Large intestine (tissue), 3 donors: ENCODE results near the gene AQP5. TPM values are rescaled to one million over a fixed set of nuclear protein-coding genes. Genes with fewer than 3 reads are reported as not detected.

Experiments
- DNase-seq, 2 donors: peaks; one replicate each; pipeline versions ENCODE4 v3.0.0 to v3.0.0-alpha.2; 2013
- H3K27ac ChIP-seq: one replicate; pipeline ENCODE4 v1.5.1; 2013; ENCODE audit warnings: low read length
- H3K27me3 ChIP-seq: 2 replicates; pipeline ENCODE4 v1.6.1; 2013; ENCODE audit warnings: low read length; ENCODE audit not compliant: control insufficient read depth, insufficient read depth
- H3K36me3 ChIP-seq: 2 replicates; pipeline ENCODE4 v1.6.1; 2013; ENCODE audit warnings: low read length; ENCODE audit not compliant: control insufficient read depth, insufficient read depth
- H3K4me1 ChIP-seq: one replicate; pipeline ENCODE4 v1.6.1; 2013; ENCODE audit warnings: low read length; ENCODE audit not compliant: control insufficient read depth, insufficient read depth
- H3K4me3 ChIP-seq: one replicate; pipeline ENCODE4 v1.5.1; 2013; ENCODE audit warnings: low read length
- H3K9me3 ChIP-seq: one replicate; pipeline ENCODE4 v1.6.1; 2013; ENCODE audit warnings: mild to moderate bottlenecking, low read depth, low read length, moderate library complexity; ENCODE audit not compliant: control insufficient read depth
- WGBS: methylation state at CpG from one replicate; pipeline ENCODE4 v1.1.5; 2013; ENCODE audit warnings: low lambda C conversion rate; ENCODE audit not compliant: insufficient coverage; 5-methylcytosine and 5-hydroxymethylcytosine counted together
- polyA plus RNA-seq: library from polyadenylated mRNA; unstranded; fragments of 120-200 nt; gene quantifications from one replicate; pipeline ENCODE4 v1.2.1, GENCODE V29; 2013

Gene AQP5
- polyA plus RNA-seq, 1 donor = 0.64 TPM

DNA sequence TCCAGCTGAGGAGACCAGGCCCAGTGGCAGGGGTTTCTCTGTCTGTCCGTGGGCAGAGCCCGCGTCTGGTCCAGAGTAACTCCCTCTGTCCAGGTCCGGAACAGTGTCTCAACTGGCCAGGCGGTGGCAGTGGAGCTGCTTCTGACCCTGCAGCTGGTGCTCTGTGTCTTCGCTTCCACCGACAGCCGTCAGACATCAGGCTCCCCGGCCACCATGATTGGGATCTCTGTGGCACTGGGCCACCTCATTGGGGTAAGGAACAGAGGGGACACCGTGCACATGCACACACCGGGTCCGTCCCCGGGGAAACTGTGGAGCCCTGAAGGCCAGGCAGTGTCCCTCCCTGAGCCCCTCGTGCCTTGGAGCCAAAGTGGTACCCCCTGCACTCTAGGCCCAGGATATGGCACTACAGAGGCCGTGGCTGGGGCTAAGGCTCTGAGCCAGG is 12.6 kb downstream of the AQP5 start:
- peak in 1 of 2 donors; percentile 50 for DNase-seq
- Histone ChIP-seq H3K4me3 (no peak overlapping the region), H3K36me3 (no peaks in the 10 kb centered on the region), H3K27ac (no peak overlapping the region), H3K4me1 (peaks cover 24% of the 10 kb centered on the region), H3K9me3 (peaks cover 4% of the 10 kb centered on the region), H3K27me3 (peaks cover 15% of the 10 kb centered on the region)
- no CpG with 5 or more reads among the region's 15 CpGs for WGBS

DNA sequence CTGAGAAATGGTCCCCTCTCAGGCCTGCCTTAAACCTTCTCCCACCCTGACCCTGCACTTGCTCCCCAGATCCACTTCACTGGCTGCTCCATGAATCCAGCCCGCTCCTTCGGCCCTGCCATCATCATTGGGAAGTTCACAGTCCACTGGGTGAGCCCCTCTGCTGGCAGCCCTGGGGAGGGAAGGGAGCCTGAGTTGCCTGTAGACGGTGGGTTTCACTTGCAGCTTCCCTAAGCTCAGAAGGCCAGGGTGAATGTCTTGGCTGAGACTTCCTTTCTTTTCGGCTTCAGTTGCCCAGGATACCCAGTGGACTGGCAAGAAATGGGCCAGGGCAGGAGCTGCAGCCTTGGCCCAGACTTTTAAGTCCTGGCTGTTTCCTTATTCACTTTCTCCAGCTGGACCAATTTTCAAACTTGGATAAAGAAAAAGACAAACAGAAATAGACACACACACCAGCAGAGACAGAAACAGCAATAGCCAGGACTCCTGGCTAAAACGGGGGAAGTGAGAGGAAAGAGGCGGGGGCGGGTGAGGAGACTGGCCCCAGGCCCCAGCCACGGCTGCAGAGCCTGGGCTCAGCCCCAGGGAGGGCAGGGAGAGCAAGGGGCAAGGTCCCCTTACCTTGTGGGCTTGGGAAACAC is 13.1 kb downstream of the AQP5 start:
- Histone ChIP-seq H3K27ac (no peak overlapping the region), H3K36me3 (no peaks in the 10 kb centered on the region), H3K4me1 (peaks cover 24% of the 10 kb centered on the region), H3K4me3 (no peak overlapping the region), H3K27me3 (peaks cover 15% of the 10 kb centered on the region), H3K9me3 (peaks cover 4% of the 10 kb centered on the region)
- DNase-seq = no peak
- WGBS = no CpG with 5 or more reads among the region's 8 CpGs

DNA sequence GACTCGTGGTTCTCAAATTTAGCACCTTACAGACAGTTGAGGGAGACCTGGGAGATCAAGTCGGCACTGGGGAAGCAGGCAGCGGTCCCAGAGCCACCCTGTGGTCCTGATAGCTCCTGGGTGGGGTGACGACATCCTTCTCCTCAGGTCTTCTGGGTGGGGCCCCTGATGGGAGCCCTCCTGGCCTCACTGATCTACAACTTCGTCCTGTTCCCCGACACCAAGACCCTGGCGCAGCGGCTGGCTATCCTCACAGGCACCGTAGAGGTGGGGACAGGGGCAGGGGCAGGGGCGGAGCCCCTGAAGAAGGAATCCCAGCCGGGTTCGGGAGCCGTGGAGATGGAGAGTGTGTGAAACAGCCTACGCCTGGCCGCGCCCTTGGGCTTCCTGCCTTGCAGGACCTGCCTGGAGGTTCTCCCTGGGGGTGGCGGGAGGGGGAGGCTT is 13.7 kb downstream of the AQP5 start:
- H3K27me3 ChIP-seq = peaks cover 11% of the 10 kb centered on the region
- no peak overlapping the region for H3K4me3 ChIP-seq
- H3K9me3 ChIP-seq = peaks cover 4% of the 10 kb centered on the region
- H3K27ac ChIP-seq = no peak overlapping the region
- H3K4me1 ChIP-seq = peaks cover 24% of the 10 kb centered on the region
- no peaks in the 10 kb centered on the region for H3K36me3 ChIP-seq
- DNase-seq = peak in 1 of 2 donors; percentile 50
- no CpG with 5 or more reads among the region's 17 CpGs for WGBS

DNA sequence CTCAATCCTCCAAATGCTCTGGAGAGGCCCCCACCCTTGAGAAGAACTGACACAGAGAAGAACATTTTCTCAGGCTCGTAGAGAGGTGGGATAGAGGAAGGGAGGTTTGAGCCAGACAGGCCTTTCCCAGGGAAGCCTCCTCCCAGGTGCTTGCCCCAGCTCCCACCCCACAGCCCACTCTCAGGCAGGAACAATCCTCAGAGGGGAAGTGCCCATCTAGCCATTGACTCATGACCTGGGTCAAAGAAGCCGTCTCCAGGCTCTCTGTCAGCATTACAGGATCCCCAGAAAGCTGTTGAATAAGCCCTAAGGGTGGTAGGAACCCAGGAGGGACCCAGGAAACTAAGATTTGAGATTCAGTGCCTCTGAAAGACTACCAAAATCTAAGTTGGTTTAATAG is 14.9 kb downstream of the AQP5 start:
- H3K4me1 ChIP-seq = peaks cover 24% of the 10 kb centered on the region
- WGBS = no CpG with 5 or more reads among the region's 2 CpGs
- H3K27ac ChIP-seq = no peak overlapping the region
- DNase-seq = no peak
- no peak overlapping the region for H3K4me3 ChIP-seq
- H3K9me3 ChIP-seq = peaks cover 4% of the 10 kb centered on the region
- H3K27me3 ChIP-seq = peaks cover 6% of the 10 kb centered on the region
- H3K36me3 ChIP-seq = no peaks in the 10 kb centered on the region

DNA sequence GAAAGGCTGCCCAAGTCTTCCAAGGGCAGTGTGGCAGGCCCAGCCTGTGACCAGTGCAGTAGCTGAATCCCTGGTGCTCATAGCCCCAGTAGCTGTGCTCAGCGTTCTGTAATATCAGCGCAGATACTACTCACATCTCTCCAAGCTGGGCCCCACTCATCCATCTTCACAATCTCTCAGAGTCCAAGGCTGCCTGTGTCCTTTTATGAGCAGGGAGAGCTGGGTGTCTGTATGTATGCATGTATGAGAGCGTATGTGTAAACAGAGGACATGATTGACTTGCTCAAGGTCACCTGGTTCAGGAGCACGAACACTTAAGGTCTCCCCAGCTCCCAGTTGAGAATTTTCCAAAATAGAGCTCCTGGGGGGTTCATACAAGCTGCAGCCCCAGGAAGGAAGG is 16.5 kb downstream of the AQP5 start:
- peak in 1 of 2 donors; percentile 58 for DNase-seq
- H3K4me1 ChIP-seq = peaks cover 23% of the 10 kb centered on the region
- peaks cover 4% of the 10 kb centered on the region for H3K27me3 ChIP-seq
- H3K27ac ChIP-seq = peak overlapping the region; percentile 34
- no peaks in the 10 kb centered on the region for H3K36me3 ChIP-seq
- peaks cover 2% of the 10 kb centered on the region for H3K9me3 ChIP-seq
- no CpG with 5 or more reads among the region's 4 CpGs for WGBS
- H3K4me3 ChIP-seq = no peak overlapping the region

DNA sequence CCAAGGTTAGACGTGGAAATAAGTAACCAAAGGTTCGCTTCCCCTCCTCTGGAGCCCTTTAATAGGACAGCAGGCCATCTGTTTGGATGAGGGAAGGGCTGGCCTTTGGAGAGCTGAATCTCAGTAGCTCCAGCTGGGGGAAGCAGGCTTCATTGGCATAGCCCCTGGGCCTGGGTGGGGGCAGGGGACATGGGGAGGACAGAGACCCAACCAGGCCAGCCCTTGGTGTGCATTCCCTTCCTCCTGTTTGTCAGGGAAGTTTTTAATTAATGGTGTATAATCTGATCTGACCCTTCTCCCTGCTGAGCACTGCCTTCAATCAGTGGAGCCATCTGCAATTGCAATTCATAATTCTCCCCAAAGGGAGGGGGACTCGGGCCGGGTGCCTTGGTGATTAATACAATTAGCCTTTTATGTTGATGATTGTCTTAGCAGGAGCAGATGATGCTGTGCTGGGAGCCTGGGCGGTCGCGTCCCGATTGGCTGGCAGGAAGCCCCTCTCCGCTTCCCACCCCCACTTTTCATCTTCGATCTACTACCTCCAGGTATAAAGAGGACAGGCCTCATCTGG is 17.4 kb downstream of the AQP5 start:
- Histone ChIP-seq H3K4me1 (peaks cover 21% of the 10 kb centered on the region), H3K4me3 (no peak overlapping the region), H3K36me3 (no peaks in the 10 kb centered on the region), H3K27me3 (peaks cover 4% of the 10 kb centered on the region), H3K27ac (no peak overlapping the region), H3K9me3 (no peaks in the 10 kb centered on the region)
- no peak for DNase-seq
- WGBS = no CpG with 5 or more reads among the region's 10 CpGs

DNA sequence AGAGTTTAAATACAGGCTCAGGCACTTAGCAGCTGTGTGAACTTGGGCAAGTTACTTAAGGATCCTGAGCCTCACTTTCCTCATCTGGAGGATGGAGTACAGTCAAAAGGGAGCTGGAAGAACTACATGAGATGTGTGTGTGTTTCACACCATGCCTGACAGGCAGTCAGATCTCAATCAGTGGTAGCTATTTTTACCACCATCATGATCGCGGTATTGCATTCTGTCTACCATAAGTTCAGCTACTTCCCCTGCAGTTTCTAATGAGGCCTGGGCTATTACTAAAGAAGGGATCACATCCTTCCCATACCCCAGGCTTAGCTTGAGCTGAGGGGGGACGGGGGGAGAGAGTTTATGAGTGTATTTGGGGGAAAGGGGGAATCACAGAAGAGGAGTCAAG is 18.1 kb downstream of the AQP5 start:
- Histone ChIP-seq H3K4me3 (no peak overlapping the region), H3K27ac (no peak overlapping the region), H3K36me3 (no peaks in the 10 kb centered on the region), H3K9me3 (no peaks in the 10 kb centered on the region), H3K27me3 (peaks cover 4% of the 10 kb centered on the region), H3K4me1 (peaks cover 20% of the 10 kb centered on the region)
- DNase-seq = no peak
- 100% methylated on average over 1 of the region's 3 CpGs for WGBS

DNA sequence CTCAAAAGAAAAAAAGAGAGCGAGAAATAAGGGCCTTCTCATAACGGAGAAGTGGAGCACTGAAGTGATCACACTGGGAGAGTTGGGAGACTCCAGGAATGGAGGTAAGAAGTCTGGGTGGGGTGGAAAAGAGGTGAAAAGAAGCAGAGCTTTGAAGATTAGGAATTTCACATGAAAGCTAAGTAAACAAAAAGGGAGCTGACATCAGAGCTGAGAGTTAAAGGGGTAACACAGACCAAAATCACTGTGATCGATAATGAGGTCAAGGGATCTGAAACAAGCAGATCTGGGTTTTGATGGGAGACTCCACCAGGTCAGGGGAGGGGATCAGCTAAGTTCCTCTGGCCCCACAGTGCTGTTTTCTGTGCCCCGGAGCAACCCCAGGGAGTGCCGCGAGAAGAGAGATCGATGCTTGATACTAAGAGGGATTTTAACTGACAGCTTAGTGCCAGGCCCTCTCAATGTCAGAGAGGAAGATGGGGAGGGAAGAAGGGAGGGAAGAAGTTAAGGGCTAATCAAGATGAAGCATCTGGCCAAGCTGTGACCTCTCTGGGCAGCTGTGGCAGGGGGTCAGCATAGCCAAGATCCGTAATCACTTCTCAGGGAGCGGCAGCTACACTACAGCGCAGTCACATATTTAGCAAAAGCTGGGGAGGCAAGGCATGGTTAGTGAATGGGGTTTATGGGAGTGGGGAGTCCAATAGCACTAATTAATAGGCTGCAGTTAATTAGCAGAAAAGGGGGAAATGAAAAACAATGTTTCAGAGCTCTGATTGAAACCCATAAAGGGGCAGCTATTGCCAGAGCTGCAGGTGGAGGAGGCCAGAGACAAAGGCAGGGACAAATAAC is 19.1 kb downstream of the AQP5 start:
- WGBS = 92% methylated on average over 2 of the region's 10 CpGs
- Histone ChIP-seq H3K4me1 (peaks cover 13% of the 10 kb centered on the region), H3K27me3 (peaks cover 2% of the 10 kb centered on the region), H3K4me3 (no peak overlapping the region), H3K36me3 (no peaks in the 10 kb centered on the region), H3K9me3 (no peaks in the 10 kb centered on the region), H3K27ac (no peak overlapping the region)
- no peak for DNase-seq

DNA sequence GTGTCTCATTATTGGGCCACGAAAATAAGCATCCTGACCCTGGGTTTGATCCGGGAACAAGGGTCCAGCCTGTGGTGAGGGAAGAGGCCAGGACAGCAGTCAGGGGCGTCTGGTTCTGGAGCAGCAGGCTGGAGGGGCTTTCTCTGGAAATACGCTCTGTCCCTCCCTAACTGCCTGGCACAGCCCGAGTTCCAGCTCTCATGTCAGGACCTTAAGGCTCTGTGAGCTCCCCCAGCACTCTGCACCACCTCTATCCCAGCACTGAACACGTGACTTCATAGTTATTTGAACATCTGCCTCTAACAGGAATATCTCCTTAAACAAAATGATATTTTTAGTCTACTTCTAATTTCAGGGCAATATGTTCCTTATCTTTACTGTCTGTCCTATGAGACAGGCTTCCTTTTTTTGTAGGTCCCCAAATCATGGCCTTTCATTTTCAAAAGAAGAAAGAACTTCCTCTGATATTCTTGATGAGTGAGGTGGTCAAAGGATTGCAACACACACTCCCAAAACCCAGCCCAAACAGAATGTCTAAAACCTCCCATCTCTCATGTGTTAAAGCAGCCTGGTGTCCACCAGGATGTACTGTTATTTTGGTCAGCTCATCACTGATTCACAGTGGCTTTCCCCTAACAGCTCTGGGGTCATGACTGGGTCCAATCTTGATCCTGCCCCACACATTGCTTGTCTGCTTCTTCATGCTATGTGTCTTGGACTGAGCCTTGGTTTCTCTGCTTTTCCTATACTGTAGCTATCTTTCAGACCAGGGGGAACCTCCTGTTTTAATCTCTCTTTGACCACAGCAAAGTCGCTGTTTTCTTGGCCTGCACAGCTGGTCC is 20.8 kb downstream of the AQP5 start:
- Histone ChIP-seq H3K27ac (no peak overlapping the region), H3K36me3 (no peaks in the 10 kb centered on the region), H3K9me3 (no peaks in the 10 kb centered on the region), H3K4me1 (peaks cover 13% of the 10 kb centered on the region), H3K27me3 (no peaks in the 10 kb centered on the region), H3K4me3 (no peak overlapping the region)
- 83% methylated on average over 1 of the region's 7 CpGs for WGBS
- DNase-seq = no peak

DNA sequence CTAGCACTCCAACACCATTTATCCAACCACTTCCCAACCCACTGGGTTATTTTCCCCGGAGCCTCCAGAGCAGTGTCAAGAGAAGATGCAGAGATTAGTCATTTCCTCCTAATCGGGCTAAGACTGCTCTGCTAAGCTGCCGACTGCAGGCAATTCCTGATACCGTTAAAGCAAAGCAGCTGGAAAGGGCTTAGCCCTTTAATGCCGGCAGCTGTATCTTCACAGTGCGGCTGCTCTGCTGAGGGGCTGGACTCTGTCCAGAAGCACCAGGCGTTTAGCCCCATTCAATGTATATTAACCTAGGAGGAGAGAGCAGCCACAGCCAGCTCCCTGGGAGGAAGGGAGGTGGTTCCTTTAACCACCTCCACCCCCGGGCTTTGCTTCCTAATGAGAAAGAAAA is 22.2 kb downstream of the AQP5 start:
- Histone ChIP-seq H3K27me3 (no peaks in the 10 kb centered on the region), H3K4me3 (no peak overlapping the region), H3K9me3 (no peaks in the 10 kb centered on the region), H3K36me3 (peaks cover 2% of the 10 kb centered on the region), H3K4me1 (peaks cover 13% of the 10 kb centered on the region), H3K27ac (peak overlapping the region; percentile 49)
- DNase-seq = peak in 1 of 2 donors; percentile 66
- no CpG with 5 or more reads among the region's 8 CpGs for WGBS
